Omental fat pad (tissue), 4 donors: Measurements from ENCODE around the gene ITGB6. TPM values are rescaled to one million over a fixed set of nuclear protein-coding genes. Genes with fewer than 3 reads are reported as not detected.

Source experiments
- ATAC-seq: fragments of 150-250 bp; one replicate; pipeline ENCODE4 v1.9.1; 2016; ENCODE audit warnings: mild to moderate bottlenecking, moderate library complexity; ENCODE audit not compliant: low FRiP score
- DNase-seq: peaks from one replicate; pipeline ENCODE4 v3.0.0-alpha.2; 2019; ENCODE audit warnings: low spot score
- total RNA-seq, 4 donors: library from RNA; depleted of rRNA; stranded (reverse); fragments of >200 nt; gene quantifications; one replicate each; pipeline ENCODE4 v1.1.0, GENCODE V29; 2016
- TF ChIP-seq, protein P1 (sequence below), 3 donors: fragments of 450-650 bp; IDR thresholded peaks; one replicate each; pipeline ENCODE4 v1.5.1; 2016 to 2017; ENCODE audit warnings: antibody characterized with exemption in 3 of 3, mild to moderate bottlenecking in 3 of 3, moderate library complexity in 2 of 3

The ITGB6 gene
- total RNA-seq, 4 donors from 2014 or later, result not detected

DNA sequence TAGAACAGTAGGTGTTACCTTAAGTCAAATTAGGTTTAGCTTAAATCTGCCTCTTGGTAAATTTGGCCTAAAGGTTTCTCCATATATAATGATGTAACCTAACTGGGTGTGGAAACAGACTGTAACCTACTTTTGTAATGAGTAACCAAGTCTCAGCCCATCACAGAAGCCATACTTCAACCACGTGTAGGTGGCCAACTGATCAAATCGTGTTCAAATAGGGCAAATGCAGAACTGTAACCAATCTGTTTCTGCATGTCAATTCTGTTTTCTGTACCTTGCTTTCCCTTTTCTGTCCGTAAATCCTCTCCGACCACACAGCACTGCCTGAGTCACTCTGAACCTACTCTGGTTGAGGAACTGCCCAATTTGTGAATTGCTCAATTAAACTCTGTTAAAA lies 103.7 kb downstream of the ITGB6 start:
- TF ChIP-seq, protein P1, sequence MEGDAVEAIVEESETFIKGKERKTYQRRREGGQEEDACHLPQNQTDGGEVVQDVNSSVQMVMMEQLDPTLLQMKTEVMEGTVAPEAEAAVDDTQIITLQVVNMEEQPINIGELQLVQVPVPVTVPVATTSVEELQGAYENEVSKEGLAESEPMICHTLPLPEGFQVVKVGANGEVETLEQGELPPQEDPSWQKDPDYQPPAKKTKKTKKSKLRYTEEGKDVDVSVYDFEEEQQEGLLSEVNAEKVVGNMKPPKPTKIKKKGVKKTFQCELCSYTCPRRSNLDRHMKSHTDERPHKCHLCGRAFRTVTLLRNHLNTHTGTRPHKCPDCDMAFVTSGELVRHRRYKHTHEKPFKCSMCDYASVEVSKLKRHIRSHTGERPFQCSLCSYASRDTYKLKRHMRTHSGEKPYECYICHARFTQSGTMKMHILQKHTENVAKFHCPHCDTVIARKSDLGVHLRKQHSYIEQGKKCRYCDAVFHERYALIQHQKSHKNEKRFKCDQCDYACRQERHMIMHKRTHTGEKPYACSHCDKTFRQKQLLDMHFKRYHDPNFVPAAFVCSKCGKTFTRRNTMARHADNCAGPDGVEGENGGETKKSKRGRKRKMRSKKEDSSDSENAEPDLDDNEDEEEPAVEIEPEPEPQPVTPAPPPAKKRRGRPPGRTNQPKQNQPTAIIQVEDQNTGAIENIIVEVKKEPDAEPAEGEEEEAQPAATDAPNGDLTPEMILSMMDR (IDR thresholded peaks at IDR 0.05), result no peak
- ATAC-seq, result no peak
- DNase-seq, result no peak

DNA sequence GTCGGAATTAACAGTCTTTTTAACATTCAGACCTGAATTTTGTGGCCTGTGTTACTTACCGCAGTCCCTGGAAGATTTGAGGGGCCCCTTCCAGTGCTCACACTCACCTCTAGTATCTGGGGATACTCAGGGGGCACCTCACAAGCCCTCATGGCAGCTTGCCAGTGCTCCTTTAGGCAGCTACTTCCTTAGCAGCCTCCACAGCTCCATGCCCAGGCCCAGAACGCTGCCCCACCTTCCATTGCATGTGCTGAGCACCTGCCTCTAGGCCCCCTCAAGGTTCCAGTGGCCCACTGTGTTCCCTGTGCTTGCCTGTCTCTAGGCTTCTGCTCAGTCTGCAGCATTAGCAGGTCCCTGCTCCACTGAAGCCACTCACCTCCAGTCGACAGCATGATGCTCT lies 107.6 kb downstream of the ITGB6 start:
- TF ChIP-seq, protein P1 (IDR thresholded peaks at IDR 0.05), result no peak
- ATAC-seq, result no peak

DNA sequence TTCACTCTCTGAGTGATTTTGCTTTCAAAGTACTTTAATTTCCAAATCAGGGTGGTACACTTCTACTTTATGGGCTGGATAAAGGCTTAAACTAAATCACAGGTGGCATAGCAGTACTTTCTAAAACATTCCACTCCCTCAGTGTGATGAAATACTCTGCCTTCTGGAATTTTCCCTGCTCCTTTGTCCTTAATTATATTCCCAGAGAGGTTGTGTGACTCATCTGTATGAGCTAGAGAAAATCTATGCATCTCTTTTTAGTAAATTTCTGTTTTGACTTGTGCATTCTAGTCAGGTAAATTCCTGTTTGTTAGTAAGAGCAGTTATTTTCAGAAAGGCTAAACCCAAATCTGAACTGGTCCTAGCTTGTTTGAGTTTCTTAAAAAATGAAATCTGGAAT lies 108.7 kb downstream of the ITGB6 start:
- no peak for ATAC-seq
- DNase-seq, result no peak
- TF ChIP-seq, protein P1 (IDR thresholded peaks at IDR 0.05), result no peak

More for the DNA sequence above, 107.6 kb downstream of the ITGB6 start:
- DNase-seq, result no peak

DNA sequence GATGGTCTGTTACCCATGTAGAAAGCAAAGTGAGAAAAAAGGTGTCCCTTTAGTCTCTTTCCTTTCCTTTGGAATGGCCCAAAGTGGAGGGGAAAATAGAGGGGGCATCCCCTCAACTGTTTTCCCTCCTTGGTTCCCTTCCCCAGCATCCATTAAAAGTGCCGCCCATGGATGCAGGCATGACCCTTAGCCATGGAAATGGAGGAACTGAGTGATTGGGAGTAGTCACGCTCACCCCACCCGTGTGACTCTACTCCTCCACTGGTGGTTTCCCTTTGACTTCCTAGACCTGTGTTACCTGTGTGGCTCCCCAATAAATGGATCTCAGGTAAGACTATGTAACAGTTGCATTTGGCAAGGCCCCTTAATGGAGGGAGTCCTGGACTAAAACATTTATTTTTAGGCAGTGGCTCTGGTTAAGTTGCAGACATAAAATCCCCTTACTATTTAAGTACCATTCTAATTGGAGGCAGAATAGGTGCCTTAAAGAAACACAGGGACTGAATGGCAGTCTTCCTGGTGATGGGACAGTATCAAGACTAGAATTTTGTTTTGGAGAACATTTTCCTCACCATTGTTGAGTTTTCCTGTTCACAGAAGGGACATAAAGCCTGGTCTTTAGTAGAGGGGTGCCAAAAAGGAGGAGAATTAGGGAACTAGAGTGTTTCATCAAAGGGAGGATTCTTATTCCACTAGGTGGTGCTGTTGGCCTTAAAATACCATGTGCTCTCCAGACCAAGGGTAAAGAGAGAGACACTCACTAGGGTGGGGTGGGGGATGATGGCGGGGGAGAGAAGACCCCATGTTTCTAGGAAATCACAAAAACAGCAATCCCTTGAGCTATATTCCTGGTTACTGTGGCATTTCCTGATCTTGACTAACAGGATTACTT lies 112.0 kb downstream of the ITGB6 start:
- DNase-seq (no peak), ATAC-seq (no peak)
- TF ChIP-seq, protein P1 (IDR thresholded peaks at IDR 0.05), result no peak

DNA sequence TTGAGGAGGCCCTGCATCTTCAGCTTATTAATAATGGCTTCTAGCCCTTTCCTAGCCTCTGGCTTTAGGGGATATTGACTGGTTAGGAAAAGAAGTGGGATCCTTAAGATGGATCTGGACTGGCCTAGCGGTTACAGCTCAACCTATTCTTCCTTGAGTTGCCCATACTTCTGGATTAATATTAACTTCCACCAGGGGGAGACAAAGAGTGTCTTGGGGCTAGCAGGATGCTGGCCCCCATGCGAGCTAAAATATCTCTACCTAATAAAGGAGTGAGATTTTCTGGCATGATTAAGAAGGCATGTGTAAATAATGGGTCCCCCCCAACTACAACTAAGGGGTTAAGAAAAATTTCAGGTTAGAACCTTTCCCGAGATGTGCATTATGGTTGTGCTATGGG lies 114.4 kb downstream of the ITGB6 start:
- TF ChIP-seq, protein P1 (IDR thresholded peaks at IDR 0.05), result no peak
- no peak for DNase-seq
- ATAC-seq, result no peak

DNA sequence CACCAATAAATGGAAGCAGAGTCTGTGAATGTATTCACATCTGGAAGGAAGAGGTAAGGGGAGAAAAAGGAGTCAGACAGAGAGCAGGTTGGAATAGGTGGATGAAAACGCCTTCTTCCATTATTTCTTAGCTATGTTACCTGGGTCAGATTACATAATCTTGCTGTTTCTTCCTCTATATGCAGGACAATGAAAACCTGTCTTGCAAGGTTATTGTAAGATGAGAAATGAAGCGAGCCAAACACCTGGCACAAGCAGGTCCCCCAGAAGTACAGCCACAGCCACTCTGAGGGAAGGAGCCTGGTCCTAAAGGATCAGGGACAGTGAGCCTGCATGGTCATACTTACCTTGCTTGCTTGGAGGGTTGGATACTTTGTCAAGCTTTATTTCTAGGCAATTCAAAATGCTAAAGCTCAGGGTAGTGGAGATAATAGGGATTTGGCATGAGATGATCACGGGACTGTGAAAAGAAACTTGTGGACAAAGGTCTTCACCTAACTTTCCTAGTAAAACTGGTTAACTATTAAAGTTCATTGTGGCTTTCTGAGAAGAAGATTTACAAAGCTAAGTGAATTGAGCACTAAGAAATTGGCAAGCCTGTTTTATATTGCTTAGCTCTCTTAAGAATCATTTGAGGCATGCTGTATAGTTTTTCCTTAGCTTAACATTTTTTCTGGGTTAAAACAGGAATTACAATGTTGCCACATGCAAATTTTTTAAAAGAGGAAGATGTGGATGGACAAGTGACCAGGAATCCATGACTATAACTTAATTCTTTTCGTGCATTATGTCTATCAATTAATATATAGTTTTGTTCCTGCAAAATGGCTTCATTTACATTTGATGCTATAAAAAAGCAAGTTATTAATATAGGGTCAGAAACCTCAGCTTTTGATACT lies 121.9 kb downstream of the ITGB6 start:
- ATAC-seq, result no peak
- TF ChIP-seq, protein P1 (IDR thresholded peaks at IDR 0.05), result no peak
- DNase-seq, result no peak
